Mesothelial cell of epicardium (in vitro differentiated cells): ENCODE results near the gene GALNT13. TPM values are rescaled to one million over a fixed set of nuclear protein-coding genes. Genes with fewer than 3 reads are reported as not detected.

Experiments used
- DNase-seq, 2 experiments: peaks; one replicate each; pipeline ENCODE4 v3.0.0; 2021; ENCODE audit warnings: low spot score in 2 of 2; ENCODE audit not compliant: unreplicated experiment in 2 of 2
- H3K27ac Mint-ChIP-seq: 2 replicates; pipeline ENCODE4 v1.8.0; 2021; ENCODE audit warnings: mixed read lengths
- H3K27me3 Mint-ChIP-seq: 2 replicates; pipeline ENCODE4 v1.8.0; 2021; ENCODE audit warnings: low read depth, mixed read lengths
- H3K36me3 Mint-ChIP-seq: 2 replicates; pipeline ENCODE4 v1.8.0; 2021; ENCODE audit warnings: mixed read lengths
- H3K4me1 Mint-ChIP-seq: 2 replicates; pipeline ENCODE4 v1.8.0; 2021; ENCODE audit warnings: mixed read lengths
- H3K4me3 Mint-ChIP-seq: 2 replicates; pipeline ENCODE4 v1.8.0; 2021; ENCODE audit warnings: mild to moderate bottlenecking, moderate library complexity, mixed read lengths
- H3K9me3 Mint-ChIP-seq: 2 replicates; pipeline ENCODE4 v1.8.0; 2021; ENCODE audit warnings: mixed read lengths
- CTCF ChIP-seq: fragments of 200-600 bp; sonication (generic); IDR thresholded peaks from one replicate; pipeline ENCODE4 v1.5.0; 2021; ENCODE audit warnings: antibody characterized with exemption; ENCODE audit not compliant: unreplicated experiment
- total RNA-seq: library from RNA; stranded (reverse); gene quantifications from 3 replicates; pipeline ENCODE4 v1.2.1, GENCODE V29; 2021

GALNT13 gene
- total RNA-seq, 1 donor from 2014 or later, result 15.8 TPM

- no peak overlapping the region for H3K4me3 Mint-ChIP-seq
- H3K36me3 Mint-ChIP-seq, result no peaks in the 10 kb centered on the region
- H3K27me3 Mint-ChIP-seq, result no peaks in the 10 kb centered on the region
- DNase-seq, result no peak
- no peaks in the 10 kb centered on the region for H3K4me1 Mint-ChIP-seq
- no peak for TF ChIP-seq CTCF
- H3K9me3 Mint-ChIP-seq, result peaks cover 4% of the 10 kb centered on the region
- no peak overlapping the region for H3K27ac Mint-ChIP-seq
Observed at GRCh38 chr2:154497019-154497418, 625.3 kb downstream of the GALNT13 start.
